KMS-11 (cell line): Measurements from ENCODE around the gene ADAMTSL2.

Experiments
- H2AFZ ChIP-seq: fragments of 200-600 bp; sonication (generic); 2 replicates; pipeline ENCODE4 v1.6.1; 2016; ENCODE audit warnings: antibody characterized with exemption, mixed run types, low read depth
- H3K27ac ChIP-seq: fragments of 200-600 bp; sonication (generic); 2 replicates; pipeline ENCODE4 v1.6.1; 2016; ENCODE audit warnings: mild to moderate bottlenecking, mixed run types
- H3K27me3 ChIP-seq: fragments of 200-600 bp; sonication (generic); 2 replicates; pipeline ENCODE4 v1.6.1; 2017; ENCODE audit warnings: mild to moderate bottlenecking, low read depth, mixed run types, moderate library complexity; ENCODE audit not compliant: insufficient read depth
- H3K36me3 ChIP-seq: fragments of 200-600 bp; sonication (generic); 2 replicates; pipeline ENCODE4 v1.6.1; 2017; ENCODE audit warnings: mild to moderate bottlenecking, mixed run types; ENCODE audit not compliant: insufficient read depth
- H3K4me1 ChIP-seq: fragments of 200-600 bp; sonication (generic); 2 replicates; pipeline ENCODE4 v1.6.1; 2016; ENCODE audit warnings: mild to moderate bottlenecking, low read depth, mixed run types; ENCODE audit not compliant: poor library complexity, severe bottlenecking
- H3K4me2 ChIP-seq: fragments of 200-600 bp; sonication (generic); 2 replicates; pipeline ENCODE4 v1.7.0; 2016; ENCODE audit warnings: mild to moderate bottlenecking, mixed run types
- H3K4me3 ChIP-seq: fragments of 200-600 bp; sonication (generic); IDR thresholded peaks from 2 replicates; pipeline ENCODE4 v1.6.1; 2017; ENCODE audit warnings: low read depth, low read length, mixed read lengths; ENCODE audit not compliant: insufficient read depth
- H3K79me2 ChIP-seq: fragments of 200-600 bp; sonication (generic); 2 replicates; pipeline ENCODE4 v1.6.1; 2016; ENCODE audit warnings: low read depth, mixed run types; ENCODE audit not compliant: insufficient read depth
- H3K9ac ChIP-seq: fragments of 200-600 bp; sonication (generic); 2 replicates; pipeline ENCODE4 v1.6.1; 2016; ENCODE audit warnings: mild to moderate bottlenecking, mixed run types
- H4K20me1 ChIP-seq: fragments of 200-600 bp; sonication (generic); 2 replicates; pipeline ENCODE4 v1.6.1; 2016; ENCODE audit warnings: mild to moderate bottlenecking, mixed run types; ENCODE audit not compliant: insufficient read depth
- CTCF ChIP-seq: fragments of 200-600 bp; sonication (generic); conservative IDR thresholded peaks from 2 replicates; pipeline ENCODE4 v1.6.1; 2017; ENCODE audit warnings: low read depth, mild to moderate bottlenecking, antibody characterized with exemption, low read length, moderate library complexity, mixed read lengths

The ADAMTSL2 gene

GRCh38 chr9:133527444-133527920, 7.0 kb upstream of the ADAMTSL2 start:
- Histone ChIP-seq H3K27ac (no peak overlapping the region), H3K36me3 (no peaks in the 10 kb centered on the region), H3K9ac (no peak overlapping the region), H4K20me1 (no peaks in the 10 kb centered on the region), H3K4me1 (no peaks in the 10 kb centered on the region), H3K4me2 (no peak overlapping the region), H3K79me2 (no peaks in the 10 kb centered on the region), H2AFZ (no peak overlapping the region), H3K27me3 (peaks cover 94% of the 10 kb centered on the region), H3K4me3 (no peak overlapping the region)
- TF ChIP-seq CTCF, result no peak

GRCh38 chr9:133528001-133528875, 6.3 kb upstream of the ADAMTSL2 start:
- no peaks in the 10 kb centered on the region for H3K36me3 ChIP-seq
- TF ChIP-seq CTCF, result no peak
- no peak overlapping the region for H3K4me3 ChIP-seq
- H3K4me2 ChIP-seq, result no peak overlapping the region
- H3K9ac ChIP-seq, result no peak overlapping the region
- no peaks in the 10 kb centered on the region for H4K20me1 ChIP-seq
- H3K79me2 ChIP-seq, result no peaks in the 10 kb centered on the region
- H2AFZ ChIP-seq, result no peak overlapping the region
- no peak overlapping the region for H3K27ac ChIP-seq
- no peaks in the 10 kb centered on the region for H3K4me1 ChIP-seq
- H3K27me3 ChIP-seq, result peaks cover 93% of the 10 kb centered on the region

GRCh38 chr9:133528876-133529241, 5.6 kb upstream of the ADAMTSL2 start:
- H3K9ac ChIP-seq, result no peak overlapping the region
- no peak overlapping the region for H2AFZ ChIP-seq
- no peaks in the 10 kb centered on the region for H3K79me2 ChIP-seq
- TF ChIP-seq CTCF, result no peak
- no peaks in the 10 kb centered on the region for H3K36me3 ChIP-seq
- no peaks in the 10 kb centered on the region for H4K20me1 ChIP-seq
- H3K4me1 ChIP-seq, result no peaks in the 10 kb centered on the region
- no peak overlapping the region for H3K27ac ChIP-seq
- peaks cover 93% of the 10 kb centered on the region for H3K27me3 ChIP-seq
- no peak overlapping the region for H3K4me2 ChIP-seq
- no peak overlapping the region for H3K4me3 ChIP-seq

GRCh38 chr9:133529457-133529856, 5.0 kb upstream of the ADAMTSL2 start:
- no peaks in the 10 kb centered on the region for H3K36me3 ChIP-seq
- no peak overlapping the region for H3K9ac ChIP-seq
- H3K4me2 ChIP-seq, result no peak overlapping the region
- H4K20me1 ChIP-seq, result no peaks in the 10 kb centered on the region
- H3K79me2 ChIP-seq, result no peaks in the 10 kb centered on the region
- H3K27ac ChIP-seq, result no peak overlapping the region
- H3K4me3 ChIP-seq, result no peak overlapping the region
- TF ChIP-seq CTCF, result no peak
- peaks cover 93% of the 10 kb centered on the region for H3K27me3 ChIP-seq
- H3K4me1 ChIP-seq, result no peaks in the 10 kb centered on the region
- no peak overlapping the region for H2AFZ ChIP-seq
